B cell (primary cell): ENCODE results near the gene CABLES2. TPM values are rescaled to one million over a fixed set of nuclear protein-coding genes. Genes with fewer than 3 reads are reported as not detected.

Source experiments
- ATAC-seq: fragments of 200-7000 bp; cut with Tn5 transposase; one replicate; pipeline ENCODE4 v1.10.0; 2021; ENCODE audit warnings: low read depth, mild to moderate bottlenecking, moderate number of reproducible peaks, moderate library complexity
- CTCF ChIA-PET: fragments of 350-600 bp; sonication (Branson Sonifier 250); formaldehyde crosslinking; loops from one replicate; lab custom pipeline; 2021; ENCODE audit warnings: antibody characterized with exemption, inconsistent platforms; lab: Charles Lee
- POLR2A ChIA-PET: fragments of 350-600 bp; sonication (Branson Sonifier 250); formaldehyde crosslinking; loops from one replicate; lab custom pipeline; 2021; ENCODE audit warnings: antibody characterized with exemption; lab: Charles Lee
- DNase-seq: peaks from one replicate; pipeline ENCODE4 v3.0.0; 2013
- H2AFZ ChIP-seq: 2 replicates; pipeline ENCODE4 v1.6.1; 2012; ENCODE audit warnings: mild to moderate bottlenecking, low read depth, low read length; ENCODE audit not compliant: insufficient read depth, poor library complexity, severe bottlenecking
- H3K27ac ChIP-seq, 2 donors: 1 replicate in 1 of 2; 2 replicates in 1 of 2; pipeline ENCODE4 v1.5.1; 2012 to 2013; ENCODE audit warnings: low read length in 2 of 2, mild to moderate bottlenecking in 2 of 2, moderate library complexity in 1 of 2
- H3K27me3 ChIP-seq, 4 experiments: fragments of 200-600 bp in 1 of 4; sonication (generic) in 1 of 4; replicated peaks in 1 of 4; 1 replicate in 2 of 4; 2 replicates in 2 of 4; pipeline versions ENCODE4 v1.6.1 to v1.7.0; 2013 to 2016; ENCODE audit warnings: low read length in 3 of 4, mild to moderate bottlenecking in 2 of 4, mixed read lengths in 1 of 4, moderate library complexity in 1 of 4; ENCODE audit not compliant: insufficient read depth in 4 of 4, control insufficient read depth in 3 of 4; ENCODE audit errors: control extremely low read depth in 1 of 4
- H3K36me3 ChIP-seq, 2 experiments: replicated peaks in 1 of 2; 1 replicate in 1 of 2; 2 replicates in 1 of 2; pipeline versions ENCODE4 v1.6.1 to v1.7.1; 2013; ENCODE audit warnings: low read length in 1 of 2; ENCODE audit not compliant: insufficient read depth in 2 of 2, control insufficient read depth in 1 of 2; ENCODE audit errors: control extremely low read depth in 1 of 2, extremely low read depth in 1 of 2
- H3K4me1 ChIP-seq, 2 donors: fragments of 200-600 bp in 1 of 2; sonication (generic) in 1 of 2; 1 replicate in 1 of 2; 2 replicates in 1 of 2; pipeline versions ENCODE4 v1.5.1 to v1.6.1; 2013 to 2017; ENCODE audit warnings: low read length in 2 of 2; ENCODE audit not compliant: control insufficient read depth in 2 of 2, insufficient read depth in 2 of 2
- H3K4me2 ChIP-seq: replicated peaks from 2 replicates; pipeline ENCODE3; 2012; ENCODE audit warnings: mild to moderate bottlenecking, low read depth, low read length; ENCODE audit not compliant: poor library complexity, severe bottlenecking
- H3K4me3 ChIP-seq, 5 experiments: fragments of 200-600 bp in 1 of 5; sonication (generic) in 1 of 5; 1 replicate in 3 of 5; 2 replicates in 2 of 5; pipeline versions ENCODE4 v1.5.1 to v1.7.0; 2011 to 2016; ENCODE audit warnings: low read length in 4 of 5, mild to moderate bottlenecking in 4 of 5, low read depth in 2 of 5, control low read depth in 1 of 5, moderate library complexity in 1 of 5; ENCODE audit not compliant: insufficient read depth in 1 of 5; ENCODE audit errors: control extremely low read depth in 1 of 5, extremely low read depth in 1 of 5
- H3K79me2 ChIP-seq: fragments of 200-600 bp; sonication (generic); one replicate; pipeline ENCODE4 v1.6.0; 2016; ENCODE audit warnings: low read length; ENCODE audit not compliant: control insufficient read depth, insufficient read depth
- H3K9ac ChIP-seq: fragments of 200-600 bp; sonication (generic); 2 replicates; pipeline ENCODE4 v1.6.1; 2017; ENCODE audit warnings: mild to moderate bottlenecking, low read length, moderate library complexity
- H3K9me3 ChIP-seq, 3 donors: one replicate each; pipeline versions ENCODE4 v1.6.1 to v1.7.1; 2013; ENCODE audit warnings: low read length in 2 of 3; ENCODE audit not compliant: control insufficient read depth in 2 of 3, insufficient read depth in 1 of 3; ENCODE audit errors: control extremely low read depth in 1 of 3
- H4K20me1 ChIP-seq: 2 replicates; pipeline ENCODE4 v1.6.0; 2012; ENCODE audit warnings: mild to moderate bottlenecking, low read length; ENCODE audit not compliant: insufficient read depth, control insufficient read depth, poor library complexity, severe bottlenecking
- H3K27ac Mint-ChIP-seq: one replicate; pipeline ENCODE4 v1.8.0; 2021; ENCODE audit warnings: mixed read lengths
- H3K27me3 Mint-ChIP-seq: one replicate; pipeline ENCODE4 v1.8.0; 2021; ENCODE audit warnings: mixed read lengths
- H3K4me1 Mint-ChIP-seq: one replicate; pipeline ENCODE4 v1.8.0; 2021; ENCODE audit warnings: mixed read lengths
- H3K4me3 Mint-ChIP-seq: one replicate; pipeline ENCODE4 v1.8.0; 2021; ENCODE audit warnings: mixed read lengths
- H3K9me3 Mint-ChIP-seq: one replicate; pipeline ENCODE4 v1.8.0; 2022; ENCODE audit warnings: mixed read lengths; ENCODE audit not compliant: insufficient read depth
- EZH2 ChIP-seq: IDR thresholded peaks from 2 replicates; pipeline ENCODE4 v1.6.1; 2012; ENCODE audit warnings: borderline replicate concordance, low read depth, mild to moderate bottlenecking, moderate library complexity, low read length; ENCODE audit not compliant: insufficient read depth, poor library complexity, severe bottlenecking
- WGBS: methylation state at CpG from one replicate; pipeline ENCODE4 v1.1.5; 2013; ENCODE audit warnings: missing lambda C conversion rate; ENCODE audit not compliant: insufficient coverage; 5-methylcytosine and 5-hydroxymethylcytosine counted together
- intact Hi-C: fragments of 100-400 bp; cut with micrococcal nuclease; formaldehyde crosslinking; loops from one replicate; pipeline ENCODE4 v1.10.0; 2022
- polyA plus RNA-seq: library from polyadenylated mRNA; depleted of rRNA; stranded (reverse); fragments of >200 nt; gene quantifications from 2 replicates; pipeline ENCODE4 v1.2.3, GENCODE V29; 2012
- total RNA-seq, 2 donors: library from RNA; stranded (reverse); fragments of 120-200 nt in 1 of 2; gene quantifications; 1 replicate in 1 of 2; 2 replicates in 1 of 2; pipeline versions ENCODE4 v1.2.3 to v1.2.4, GENCODE V29; 2013 to 2022
- TF ChIP-seq, protein P1 (sequence below): fragments of 200-600 bp; IDR thresholded peaks from one replicate; pipeline ENCODE4 v1.8.0; 2022; ENCODE audit warnings: antibody characterized with exemption, mild to moderate bottlenecking

CABLES2 gene
- total and polyA plus RNA-seq, 2 donors (not counting 1 experiment from before 2014, with no cell fraction given), result 4.8 to 8.2 TPM

DNA sequence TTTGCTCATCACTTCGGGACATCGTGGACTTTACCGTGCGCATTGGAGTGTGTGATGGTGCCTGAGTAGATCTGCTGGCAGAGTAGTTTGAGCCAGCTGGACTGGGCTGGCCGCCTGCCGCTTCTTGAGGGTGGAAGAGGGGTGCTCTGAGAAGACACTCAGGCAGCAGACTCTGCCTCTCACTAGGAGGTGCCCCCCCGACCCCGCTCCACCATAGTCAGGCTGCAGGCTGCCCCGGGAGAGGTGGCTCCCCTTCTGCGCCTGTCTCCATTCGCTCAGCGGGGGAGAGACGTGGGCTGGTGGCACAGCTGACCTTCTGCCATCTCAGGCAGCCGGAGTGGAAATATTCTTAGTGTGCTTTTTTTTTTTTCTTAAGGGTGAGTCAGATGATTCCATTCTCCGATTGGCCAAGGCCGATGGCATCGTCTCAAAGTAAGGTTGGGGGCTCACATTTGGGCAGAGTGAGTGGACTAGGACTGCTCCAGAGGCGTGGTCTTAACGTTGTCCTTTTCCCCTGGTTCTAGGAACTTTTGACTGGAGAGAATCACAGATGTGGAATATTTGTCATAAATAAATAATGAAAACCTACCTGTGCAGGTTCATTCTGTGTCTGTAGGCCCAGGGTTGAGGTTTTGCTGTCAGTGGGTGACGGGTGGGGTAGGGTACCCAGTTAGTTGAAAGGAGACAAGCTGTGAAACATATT is 19.0 kb downstream of the CABLES2 start:
- Histone ChIP-seq H3K27ac (peak overlapping the region in 1 of 2 donors; percentile 88), H3K36me3 (peaks cover 2 to 33% of the 10 kb centered on the region in 2 experiments), H3K4me1 (peaks cover 18 to 27% of the 10 kb centered on the region in 2 donors), H3K9ac (peak overlapping the region; percentile 81), H3K4me3 (peak overlapping the region; percentile 77 to 93 (median 91)), H4K20me1 (peaks cover 41% of the 10 kb centered on the region), H3K27me3 (no peaks in the 10 kb centered on the region), H3K79me2 (peaks cover 46% of the 10 kb centered on the region), H2AFZ (no peak overlapping the region), H3K4me2 (peak overlapping the region; percentile 98), H3K9me3 (no peaks in the 10 kb centered on the region)
- no peaks in the 10 kb centered on the region for H3K9me3 Mint-ChIP-seq
- H3K4me1 Mint-ChIP-seq, result peaks cover 37% of the 10 kb centered on the region
- intact Hi-C loops, result loop anchor here (1.0 to 10.0 kb wide), 7 partner anchors 19 to 404 kb away; partner anchors contain the start of genes ADRM1, CABLES2, LSM14B and MTG2
- H3K4me3 Mint-ChIP-seq, result peak overlapping the region; percentile 94
- no peak for TF ChIP-seq EZH2
- TF ChIP-seq, protein P1, sequence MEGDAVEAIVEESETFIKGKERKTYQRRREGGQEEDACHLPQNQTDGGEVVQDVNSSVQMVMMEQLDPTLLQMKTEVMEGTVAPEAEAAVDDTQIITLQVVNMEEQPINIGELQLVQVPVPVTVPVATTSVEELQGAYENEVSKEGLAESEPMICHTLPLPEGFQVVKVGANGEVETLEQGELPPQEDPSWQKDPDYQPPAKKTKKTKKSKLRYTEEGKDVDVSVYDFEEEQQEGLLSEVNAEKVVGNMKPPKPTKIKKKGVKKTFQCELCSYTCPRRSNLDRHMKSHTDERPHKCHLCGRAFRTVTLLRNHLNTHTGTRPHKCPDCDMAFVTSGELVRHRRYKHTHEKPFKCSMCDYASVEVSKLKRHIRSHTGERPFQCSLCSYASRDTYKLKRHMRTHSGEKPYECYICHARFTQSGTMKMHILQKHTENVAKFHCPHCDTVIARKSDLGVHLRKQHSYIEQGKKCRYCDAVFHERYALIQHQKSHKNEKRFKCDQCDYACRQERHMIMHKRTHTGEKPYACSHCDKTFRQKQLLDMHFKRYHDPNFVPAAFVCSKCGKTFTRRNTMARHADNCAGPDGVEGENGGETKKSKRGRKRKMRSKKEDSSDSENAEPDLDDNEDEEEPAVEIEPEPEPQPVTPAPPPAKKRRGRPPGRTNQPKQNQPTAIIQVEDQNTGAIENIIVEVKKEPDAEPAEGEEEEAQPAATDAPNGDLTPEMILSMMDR, result no peak
- WGBS, result 82% methylated on average over 17 of the region's 20 CpGs
- no peak for ATAC-seq
- DNase-seq, result no peak
- ChIA-PET POLR2A (interaction anchor here (0.6 kb wide), 1 partner anchor 216 kb away, joined by 4 read pairs; no protein-coding TSS in a partner anchor), CTCF (interaction anchor here (0.7 to 1.6 kb wide), 4 partner anchors 86 to 229 kb away, joined by 3 to 4 read pairs (median 4); no protein-coding TSS in a partner anchor)
- H3K27me3 Mint-ChIP-seq, result no peaks in the 10 kb centered on the region
- H3K27ac Mint-ChIP-seq, result peak overlapping the region; percentile 72
